Measurements from ENCODE around the gene APBA2. TPM values are rescaled to one million over a fixed set of nuclear protein-coding genes. Genes with fewer than 3 reads are reported as not detected.

The APBA2 gene
- polyA plus RNA-seq, 4 donors, result 7.4 to 15.3 (median 11.3) TPM

DNA sequence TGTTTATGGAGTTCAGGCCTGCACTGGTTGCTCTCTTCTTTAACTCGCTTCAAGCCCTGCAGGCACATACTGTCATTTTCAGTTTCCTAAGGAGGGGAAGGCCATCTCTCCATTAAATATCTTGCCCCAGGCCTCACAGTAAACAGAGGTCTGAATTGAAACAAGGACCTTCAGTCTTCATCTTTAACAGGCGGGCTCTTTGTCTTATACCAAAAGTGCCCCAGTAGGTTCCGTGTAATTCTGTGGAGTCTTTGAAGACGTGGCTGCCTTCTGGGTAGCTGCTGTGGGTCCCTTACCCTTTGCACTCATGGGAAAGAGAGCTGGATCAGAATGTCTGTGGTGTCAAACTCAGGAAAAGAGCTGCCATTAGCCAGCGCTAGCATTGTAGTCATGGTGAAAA is 161.2 kb downstream of the APBA2 start:
- DNase-seq (ENCODE audit: low read depth in 4 of 4, low spot score in 3 of 4), result no peak

DNA sequence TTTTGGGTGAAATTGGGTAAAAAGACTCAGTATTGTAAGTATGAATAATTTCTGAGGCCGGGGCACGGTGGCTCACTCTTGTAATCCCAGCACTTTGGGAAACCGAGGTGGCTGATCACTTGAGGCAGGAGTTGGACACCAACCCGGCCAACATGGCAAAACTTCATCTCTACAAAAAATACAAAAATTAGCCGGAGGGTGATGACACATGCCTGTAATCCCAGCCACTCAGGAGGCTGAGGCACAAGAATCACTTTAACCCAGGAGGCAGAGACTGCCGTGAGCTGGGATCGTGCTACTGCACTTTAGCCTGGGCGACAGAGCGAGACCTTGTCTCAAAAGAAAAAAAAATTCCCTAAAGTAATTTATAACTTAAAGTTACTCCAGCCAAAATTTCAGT is 162.2 kb downstream of the APBA2 start:
- DNase-seq (ENCODE audit: low read depth in 4 of 4, low spot score in 3 of 4), result no peak

DNA sequence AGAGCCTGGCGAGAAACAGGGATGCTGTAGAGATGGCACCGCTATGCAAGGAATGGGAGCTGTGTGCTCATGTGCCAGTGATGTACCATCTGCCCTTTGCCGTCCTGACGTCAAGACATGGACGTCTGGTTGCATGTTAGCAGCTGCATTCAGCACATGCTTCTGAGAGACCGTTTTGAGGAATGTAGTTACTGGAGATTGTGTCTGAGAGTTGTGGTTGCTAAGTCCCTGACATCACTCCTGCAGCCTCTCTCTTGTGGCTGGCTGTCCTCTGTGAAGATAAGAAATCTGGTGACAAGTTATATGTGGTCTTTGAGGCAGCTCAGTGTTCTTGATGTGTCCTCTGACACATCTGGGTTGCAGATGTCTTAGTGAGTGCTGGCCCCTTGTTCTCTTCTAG is 165.1 kb downstream of the APBA2 start:
- DNase-seq (ENCODE audit: low read depth in 4 of 4, low spot score in 3 of 4), result no peak

DNA sequence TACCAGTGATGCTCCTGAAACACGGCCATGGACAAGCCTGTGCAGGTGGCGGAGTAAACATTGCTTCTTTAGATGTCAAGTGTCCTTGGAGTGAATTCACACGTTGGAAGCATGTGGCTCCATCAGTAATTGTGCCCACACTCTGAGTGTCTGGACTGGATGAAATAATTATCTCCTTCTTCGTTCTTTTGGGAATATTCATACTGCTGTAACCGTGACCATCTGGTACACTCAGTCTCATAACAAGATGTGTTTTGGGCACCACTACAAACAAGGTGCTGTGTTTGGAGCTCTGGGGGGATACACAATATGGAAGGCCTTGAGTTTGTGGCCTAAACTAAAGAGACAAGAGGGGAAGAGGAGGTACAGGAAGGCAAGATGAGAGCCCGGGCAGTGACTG is 165.6 kb downstream of the APBA2 start:
- DNase-seq (ENCODE audit: low read depth in 4 of 4, low spot score in 3 of 4), result no peak

DNA sequence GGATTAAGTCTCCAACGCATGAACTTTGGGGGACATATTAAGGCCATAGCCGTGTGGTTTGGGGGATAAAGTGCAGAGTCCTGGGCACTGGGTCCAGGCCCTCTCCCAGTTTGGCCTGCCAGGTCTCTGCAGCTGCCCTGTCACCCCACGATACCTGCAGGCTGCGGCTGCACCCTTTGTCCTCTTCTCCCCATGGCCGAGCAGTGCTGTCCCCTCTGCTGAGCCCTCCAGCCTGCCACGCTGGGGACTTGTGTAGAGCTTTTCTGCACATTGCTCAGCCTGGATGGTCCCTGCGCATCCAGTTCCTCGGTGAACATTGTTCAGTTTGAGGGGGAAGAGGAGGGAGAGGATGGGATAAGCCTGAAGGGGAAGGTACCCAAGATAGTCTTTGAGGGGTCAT is 167.2 kb downstream of the APBA2 start:
- DNase-seq (ENCODE audit: low read depth in 4 of 4, low spot score in 3 of 4), result no peak

DNA sequence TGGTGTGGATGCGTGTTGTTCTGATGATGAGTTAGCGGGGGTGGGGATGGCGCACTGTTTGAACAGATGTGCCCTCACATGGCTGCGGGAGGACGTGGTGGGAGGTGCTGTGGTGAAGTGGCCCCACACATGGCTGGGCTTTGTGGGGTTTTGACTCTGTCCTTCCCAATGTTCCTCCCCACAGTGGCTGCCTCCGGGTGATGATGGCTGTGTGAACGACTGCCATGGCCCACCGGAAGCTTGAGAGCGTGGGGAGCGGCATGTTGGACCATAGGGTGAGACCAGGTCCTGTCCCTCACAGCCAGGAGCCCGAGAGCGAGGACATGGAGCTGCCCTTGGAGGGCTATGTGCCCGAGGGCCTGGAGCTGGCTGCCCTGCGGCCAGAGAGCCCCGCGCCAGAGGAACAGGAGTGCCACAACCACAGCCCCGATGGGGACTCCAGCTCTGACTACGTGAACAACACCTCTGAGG is 167.9 kb downstream of the APBA2 start:
- no peak for DNase-seq (ENCODE audit: low read depth in 4 of 4, low spot score in 3 of 4)

DNA sequence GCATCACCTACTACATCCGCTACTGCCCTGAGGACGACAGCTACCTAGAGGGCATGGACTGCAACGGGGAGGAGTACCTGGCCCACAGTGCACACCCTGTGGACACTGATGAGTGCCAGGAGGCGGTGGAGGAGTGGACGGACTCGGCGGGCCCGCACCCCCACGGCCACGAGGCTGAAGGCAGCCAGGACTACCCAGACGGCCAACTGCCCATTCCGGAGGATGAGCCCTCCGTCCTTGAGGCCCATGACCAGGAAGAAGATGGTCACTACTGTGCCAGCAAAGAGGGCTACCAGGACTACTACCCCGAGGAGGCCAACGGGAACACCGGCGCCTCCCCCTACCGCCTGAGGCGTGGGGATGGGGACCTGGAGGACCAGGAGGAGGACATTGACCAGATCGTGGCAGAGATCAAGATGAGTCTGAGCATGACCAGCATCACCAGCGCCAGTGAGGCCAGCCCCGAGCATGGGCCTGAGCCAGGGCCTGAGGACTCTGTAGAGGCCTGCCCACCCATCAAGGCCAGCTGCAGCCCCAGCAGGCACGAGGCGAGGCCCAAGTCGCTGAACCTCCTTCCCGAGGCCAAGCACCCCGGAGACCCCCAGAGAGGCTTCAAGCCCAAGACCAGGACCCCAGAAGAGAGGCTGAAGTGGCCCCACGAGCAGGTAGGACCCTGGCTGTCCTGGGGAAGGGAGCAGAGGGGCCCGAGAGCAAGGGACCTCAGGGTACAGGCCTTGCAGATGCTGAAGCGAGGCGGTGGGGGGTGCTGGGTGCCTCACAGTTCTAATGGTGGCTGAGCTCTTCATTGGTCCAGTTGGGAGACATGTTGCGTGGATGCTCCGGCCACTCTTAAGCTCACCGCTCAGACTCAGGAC is 168.6 kb downstream of the APBA2 start:
- no peak for DNase-seq (ENCODE audit: low read depth in 4 of 4, low spot score in 3 of 4)

DNA sequence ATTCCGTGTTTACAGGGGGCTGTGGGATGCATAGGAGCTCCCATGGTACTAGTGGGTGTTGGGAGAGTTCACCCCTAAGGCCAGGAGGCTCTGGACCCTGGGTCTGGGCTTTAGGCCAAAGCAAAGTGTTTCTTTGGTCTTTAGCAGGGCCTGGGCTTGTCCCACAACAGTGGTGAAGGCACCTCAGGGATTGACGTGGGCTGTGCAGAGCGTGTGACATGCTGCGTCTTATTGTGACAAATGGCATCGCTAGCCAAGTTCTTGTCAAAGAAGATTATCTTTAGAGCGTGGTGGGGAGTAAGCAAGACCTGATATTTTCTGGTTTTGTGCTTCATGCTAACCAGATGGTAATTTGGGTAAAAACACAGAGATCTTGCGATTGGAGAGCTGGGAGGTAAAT is 170.1 kb downstream of the APBA2 start:
- DNase-seq (ENCODE audit: low read depth in 4 of 4, low spot score in 3 of 4), result no peak

DNA sequence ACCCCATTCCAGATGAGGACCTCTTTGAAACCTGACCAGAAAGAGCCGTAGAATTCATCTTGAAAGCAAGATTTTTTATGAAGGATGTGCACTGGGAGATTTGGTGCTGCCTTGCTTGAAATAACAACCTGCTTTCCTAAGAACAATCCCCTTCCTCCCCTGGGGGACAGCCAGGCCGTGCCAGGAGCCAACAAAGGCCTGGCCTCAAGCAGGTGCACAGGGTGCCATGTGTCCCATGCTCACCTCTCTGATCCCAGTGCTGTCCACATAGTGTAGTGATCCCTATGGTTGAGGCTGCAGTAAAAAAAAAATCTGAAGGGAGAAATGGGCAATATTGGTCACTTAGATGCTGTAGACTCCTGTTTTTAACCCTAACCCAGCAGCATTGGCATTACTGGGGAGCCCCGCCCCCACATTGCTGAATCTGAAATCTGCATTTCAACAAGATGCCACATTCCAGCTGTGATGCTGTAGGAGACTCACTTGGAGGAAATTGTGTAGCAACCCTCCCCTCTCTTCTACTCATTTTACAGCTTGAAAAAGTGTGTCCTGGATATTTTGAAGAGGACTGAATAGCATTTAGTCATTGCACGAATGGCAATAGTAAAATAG is 171.2 kb downstream of the APBA2 start:
- no peak for DNase-seq (ENCODE audit: low read depth in 4 of 4, low spot score in 3 of 4)

DNA sequence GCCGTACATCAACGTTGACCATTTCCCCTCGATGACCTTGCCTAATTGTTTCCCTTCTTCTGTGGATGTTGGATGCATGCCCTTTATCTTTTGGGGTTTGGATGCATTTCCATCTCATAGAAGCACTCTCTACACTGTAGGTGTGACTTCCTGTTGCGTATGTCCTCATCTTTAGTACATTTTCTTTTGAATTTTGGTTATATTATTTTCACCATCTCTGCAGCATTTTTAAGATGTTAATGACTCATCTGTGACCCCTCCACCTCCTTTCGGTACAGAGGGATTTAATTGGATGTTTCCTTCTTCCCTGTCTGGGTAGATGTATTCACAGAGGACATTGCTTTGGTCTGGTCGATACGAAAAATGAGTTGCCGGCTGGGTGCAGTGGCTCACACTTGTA is 172.1 kb downstream of the APBA2 start:
- no peak for DNase-seq (ENCODE audit: low read depth in 4 of 4, low spot score in 3 of 4)

DNA sequence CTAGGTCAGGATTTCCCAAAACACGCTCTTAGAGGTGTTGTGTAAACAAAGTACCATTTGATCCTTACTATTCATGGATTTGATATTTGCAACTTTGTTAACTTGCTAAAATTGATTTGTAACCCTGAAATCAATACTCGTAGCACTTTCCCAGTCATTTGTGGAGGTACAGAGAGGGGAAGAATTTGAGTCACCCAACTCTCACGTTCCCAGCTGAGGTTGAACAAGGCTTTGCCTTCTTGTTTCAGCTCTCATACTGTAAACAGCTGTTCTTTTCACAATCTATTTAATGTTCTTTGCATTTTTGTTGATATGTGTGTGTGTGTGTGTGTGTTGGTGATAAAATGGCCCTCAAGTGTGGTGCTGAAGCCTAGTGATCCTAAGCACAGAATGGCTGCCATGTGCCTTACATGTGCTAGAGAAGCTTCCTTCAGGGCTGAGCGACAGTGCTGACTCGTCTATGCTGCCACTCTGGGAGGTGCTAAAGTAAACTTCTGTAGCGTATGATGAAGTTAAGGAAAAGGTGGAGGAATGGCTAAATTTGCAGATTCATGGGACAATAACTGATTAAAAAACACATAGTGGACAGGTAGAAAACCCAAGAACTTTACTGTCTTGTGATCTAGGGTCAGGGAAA is 173.2 kb downstream of the APBA2 start:
- no peak for DNase-seq (ENCODE audit: low read depth in 4 of 4, low spot score in 3 of 4)

DNA sequence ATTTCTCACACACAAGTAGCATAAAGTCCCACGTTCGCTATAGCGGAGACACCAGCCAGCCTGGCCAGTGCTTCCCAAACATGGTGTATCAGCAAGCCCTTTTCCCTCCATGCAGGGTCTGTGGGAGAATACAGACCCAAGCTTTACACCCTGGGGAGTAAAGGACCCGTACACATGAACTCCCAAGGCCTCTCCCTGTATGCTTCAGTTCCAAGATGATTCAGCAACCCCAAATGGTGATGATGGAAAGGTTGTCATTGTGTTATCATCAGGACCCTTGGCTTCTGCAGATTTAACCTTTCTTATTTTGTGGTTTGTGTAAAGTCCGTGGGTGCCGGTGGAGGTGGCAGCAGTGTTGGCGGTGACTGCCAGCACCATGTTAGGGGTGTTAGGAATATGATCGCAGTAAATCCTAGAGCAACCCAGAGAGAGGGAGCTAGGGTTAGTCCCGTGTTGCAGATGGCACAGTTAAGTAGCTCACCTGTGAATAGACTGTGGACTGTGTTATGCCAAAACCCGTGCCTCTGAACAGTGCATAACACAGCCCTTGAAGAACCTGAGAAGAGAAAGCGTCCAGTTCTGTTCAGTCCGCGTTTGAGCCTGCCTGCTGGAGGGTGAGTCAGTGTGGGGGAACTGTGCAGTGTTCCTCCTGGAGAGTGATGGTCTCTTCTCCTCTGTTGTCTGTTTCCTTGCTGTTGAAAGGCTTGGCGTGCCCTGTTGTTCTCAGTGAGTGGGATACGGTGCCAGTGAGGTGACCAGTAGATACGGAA is 174.3 kb downstream of the APBA2 start:
- no peak for DNase-seq (ENCODE audit: low read depth in 4 of 4, low spot score in 3 of 4)

DNA sequence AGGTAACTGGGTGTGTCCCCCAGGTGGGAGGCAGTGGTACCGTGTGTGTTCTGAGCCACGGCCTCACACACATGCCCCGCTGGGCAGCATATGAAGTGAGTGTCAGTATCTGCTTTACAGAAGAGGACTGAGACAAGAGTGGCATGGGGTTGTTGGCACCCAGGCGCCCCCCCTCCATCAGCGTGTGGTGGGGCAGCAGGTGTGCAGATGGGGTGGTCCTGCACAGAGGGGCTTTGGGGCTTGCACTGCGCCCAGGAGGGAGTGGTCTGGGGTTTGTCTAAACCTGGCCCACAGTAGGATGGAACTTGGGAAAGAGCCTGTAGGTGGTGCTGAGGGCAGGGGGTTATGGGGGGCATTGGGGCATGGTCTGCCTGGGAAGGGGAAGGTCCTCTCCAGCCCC is 176.0 kb downstream of the APBA2 start:
- no peak for DNase-seq (ENCODE audit: low read depth in 4 of 4, low spot score in 3 of 4)

DNA sequence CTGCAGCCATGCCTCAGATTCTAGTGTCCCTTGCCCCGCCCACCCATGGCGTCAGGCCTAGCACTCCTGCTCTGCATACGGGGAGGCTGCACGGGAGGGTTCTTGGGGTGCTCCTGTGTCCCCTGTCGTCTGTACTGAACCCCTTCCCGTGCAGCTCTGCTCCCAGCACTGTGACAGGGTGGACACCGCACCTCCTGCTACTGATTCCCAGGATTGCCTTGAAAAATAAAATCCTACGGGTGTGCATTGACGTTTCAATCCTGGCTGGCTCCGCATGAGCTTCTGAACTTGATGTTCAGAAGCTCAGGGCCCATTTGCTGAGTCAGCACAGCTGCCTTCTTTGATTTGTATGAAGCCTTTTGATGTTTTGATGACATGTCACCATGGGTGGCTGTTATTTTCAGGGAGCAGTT is 176.4 kb downstream of the APBA2 start:
- no peak for DNase-seq (ENCODE audit: low read depth in 4 of 4, low spot score in 3 of 4)

DNA sequence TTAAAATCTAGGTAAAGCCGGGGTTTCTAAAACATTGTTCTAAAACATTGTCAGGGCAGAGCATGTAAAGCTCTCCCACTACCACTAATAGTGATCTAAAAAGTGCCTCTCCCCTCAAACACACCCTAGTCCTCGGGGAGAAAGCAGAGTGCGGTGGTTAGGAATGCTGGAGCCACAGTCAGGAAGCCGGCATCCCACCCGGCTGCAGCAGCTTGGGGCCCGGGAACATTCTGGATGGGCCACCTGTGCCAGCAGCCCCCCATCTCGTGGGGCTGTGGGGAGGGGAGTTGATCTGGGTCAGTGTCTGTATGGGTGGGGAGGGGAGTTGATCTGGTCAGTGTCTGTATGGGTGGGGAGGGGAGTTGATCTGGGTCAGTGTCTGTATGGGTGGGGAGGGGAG is 176.9 kb downstream of the APBA2 start:
- DNase-seq (ENCODE audit: low read depth in 4 of 4, low spot score in 3 of 4), result no peak

DNA sequence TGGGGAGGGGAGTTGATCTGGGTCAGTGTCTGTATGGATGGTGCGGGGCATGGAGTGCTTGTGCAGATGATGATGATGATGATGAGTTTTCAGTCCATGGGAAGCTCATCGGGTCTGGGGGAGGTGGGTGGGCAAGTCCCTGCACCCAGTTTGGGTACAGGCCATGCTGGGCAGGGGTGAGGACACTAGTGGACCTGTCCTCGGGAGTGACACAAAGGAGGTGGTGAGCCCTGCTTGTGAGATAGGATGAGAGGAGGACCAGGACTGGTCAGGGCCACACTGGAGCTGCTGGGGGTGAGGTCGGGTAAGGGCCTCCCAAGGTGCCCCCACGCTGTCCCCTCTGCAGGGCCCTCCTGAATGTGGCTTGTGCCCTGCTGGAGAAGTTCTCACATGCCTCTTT is 177.9 kb downstream of the APBA2 start:
- no peak for DNase-seq (ENCODE audit: low read depth in 4 of 4, low spot score in 3 of 4)

DNA sequence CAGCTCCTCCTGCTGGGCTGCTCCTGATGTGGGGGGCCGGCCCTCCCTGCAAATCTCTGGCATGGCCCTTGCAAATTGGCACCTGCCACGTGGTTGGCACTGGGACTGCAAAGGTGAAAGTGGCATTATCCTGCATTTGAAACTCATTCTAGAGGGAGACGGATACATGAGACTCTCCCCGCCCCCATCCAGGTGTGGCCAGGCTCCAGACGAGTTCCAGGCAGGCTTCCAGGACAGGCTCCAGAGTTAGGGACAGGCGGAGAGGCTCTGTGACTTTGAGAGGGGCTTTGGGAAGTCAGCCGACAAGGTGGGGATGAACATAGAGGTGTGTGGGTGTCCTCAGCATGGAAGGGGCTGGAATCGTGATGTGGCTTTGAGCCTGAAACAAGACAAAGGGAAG is 178.5 kb downstream of the APBA2 start:
- DNase-seq (ENCODE audit: low read depth in 4 of 4, low spot score in 3 of 4), result no peak

DNA sequence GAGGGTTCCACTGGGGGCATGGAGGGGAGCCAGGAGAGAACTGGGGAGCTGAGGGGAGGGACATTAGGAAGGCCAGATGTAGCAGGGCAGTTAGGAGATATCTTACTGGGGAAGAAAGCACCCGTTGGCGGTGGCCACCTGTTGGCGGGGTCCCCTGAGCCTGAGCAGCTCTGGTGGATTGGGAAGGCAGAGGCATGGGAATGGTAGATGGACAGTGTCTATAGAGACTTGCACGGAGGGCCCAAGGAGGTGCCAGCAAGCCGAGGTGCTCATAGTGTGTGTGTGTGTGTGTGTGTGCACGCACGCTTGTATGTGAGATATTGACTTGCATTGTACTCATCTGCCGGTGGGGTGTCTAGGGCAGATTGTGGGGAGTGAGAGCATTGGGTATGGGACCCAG is 179.0 kb downstream of the APBA2 start:
- DNase-seq (ENCODE audit: low read depth in 4 of 4, low spot score in 3 of 4), result no peak

DNA sequence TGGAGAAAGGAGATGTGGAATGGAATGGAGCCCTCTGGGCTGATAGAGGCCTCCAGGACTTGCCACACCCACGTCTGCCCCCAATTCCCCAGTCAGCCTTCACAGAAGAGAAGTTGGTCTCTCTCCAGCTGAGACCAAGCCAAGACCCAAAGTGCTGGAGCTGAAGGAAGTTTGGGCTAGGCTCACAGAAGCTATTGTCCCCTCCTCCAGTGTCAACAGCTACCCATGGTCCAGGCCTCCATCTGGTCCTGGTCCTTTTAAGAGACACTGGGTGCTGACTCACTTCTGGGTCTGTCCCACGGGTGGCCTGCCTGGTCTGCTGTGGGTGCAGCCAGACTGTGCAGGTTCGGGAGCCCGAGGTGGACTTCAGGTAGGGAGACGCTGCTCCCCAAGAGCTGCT is 179.8 kb downstream of the APBA2 start:
- DNase-seq (ENCODE audit: low read depth in 4 of 4, low spot score in 3 of 4), result no peak

DNA sequence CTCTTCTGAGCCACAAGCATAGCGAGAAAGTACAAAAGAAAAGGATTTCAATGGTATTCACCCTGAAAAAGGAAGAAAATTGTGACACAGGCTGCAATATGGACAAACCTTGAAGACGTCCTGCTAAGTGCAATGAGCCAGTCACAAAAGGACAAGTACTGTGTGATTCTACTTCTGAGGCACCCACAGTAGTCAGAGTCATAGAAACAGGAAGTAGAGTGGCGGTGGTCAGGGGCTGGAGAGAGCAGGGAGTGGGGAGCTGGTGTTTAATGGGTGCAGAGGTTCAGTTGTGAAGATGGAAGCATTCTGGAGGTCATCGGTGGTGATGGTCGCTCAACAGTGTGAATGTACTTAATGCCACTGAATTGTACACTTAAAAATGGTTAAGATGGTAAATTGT is 180.5 kb downstream of the APBA2 start:
- DNase-seq (ENCODE audit: low read depth in 4 of 4, low spot score in 3 of 4), result no peak

DNA sequence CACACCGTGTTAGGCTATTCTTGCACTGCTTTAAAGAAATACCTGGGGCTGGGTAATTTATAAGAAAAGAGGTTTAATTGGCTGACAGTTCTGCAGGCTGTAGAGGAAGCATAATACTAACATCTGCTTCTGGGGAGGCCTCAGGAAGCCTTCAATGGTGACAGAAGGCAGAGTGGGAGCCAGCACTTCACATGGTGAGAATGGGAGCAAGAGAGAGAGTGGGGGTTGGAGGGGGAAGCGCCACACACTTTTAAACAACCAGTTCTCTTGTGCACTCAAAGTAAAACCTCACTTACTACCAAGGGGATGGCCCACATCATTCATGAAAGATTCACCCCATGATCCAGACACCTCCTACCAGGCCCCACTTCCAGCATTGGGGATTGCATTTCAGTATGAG is 181.1 kb downstream of the APBA2 start:
- DNase-seq (ENCODE audit: low read depth in 4 of 4, low spot score in 3 of 4), result no peak

Data from left renal pelvis (tissue), 4 donors.